NCI-H2227 treated with DMSO at 0.1 percent for 48 hours (cell line): Measurements from ENCODE around the gene GAK.

Experiments
- DNase-seq: peaks from one replicate; lab custom pipeline; 2025; lab: John Stamatoyannopoulos, UW

The GAK gene

GRCh38 chr4:907691-908425 is 24.3 kb downstream of the GAK start:
- DNase-seq: no peak

- DNase-seq: no peak
These were observed 25.1 kb downstream of the GAK start for GRCh38 chr4:907103-907400.

GRCh38 chr4:906339-907102 is 25.6 kb downstream of the GAK start:
- no peak for DNase-seq

- DNase-seq: no peak
These were observed 26.4 kb downstream of the GAK start for GRCh38 chr4:905485-906338.

GRCh38 chr4:903066-904046 is 28.8 kb downstream of the GAK start:
- DNase-seq: no peak

GRCh38 chr4:901192-901910 is 30.8 kb downstream of the GAK start:
- no peak for DNase-seq

- no peak for DNase-seq
These were observed 31.4 kb downstream of the GAK start for GRCh38 chr4:900721-901120.

GRCh38 chr4:900073-900472 is 32.0 kb downstream of the GAK start:
- DNase-seq: no peak

- DNase-seq: no peak
These were observed 32.6 kb downstream of the GAK start for GRCh38 chr4:899556-899906.

- DNase-seq: no peak
These were observed 33.1 kb downstream of the GAK start for GRCh38 chr4:898869-899555.

GRCh38 chr4:898123-898522 is 34.0 kb downstream of the GAK start:
- DNase-seq: no peak

- no peak for DNase-seq
These were observed 35.5 kb downstream of the GAK start for GRCh38 chr4:896630-897029.

- no peak for DNase-seq
These were observed 35.9 kb downstream of the GAK start for GRCh38 chr4:896216-896615.

GRCh38 chr4:895596-895995 is 36.5 kb downstream of the GAK start:
- DNase-seq: no peak

- no peak for DNase-seq
These were observed 38.0 kb downstream of the GAK start for GRCh38 chr4:893995-894705.

- DNase-seq: no peak
These were observed 38.7 kb downstream of the GAK start for GRCh38 chr4:893276-893994.

- DNase-seq: no peak
These were observed 39.3 kb downstream of the GAK start for GRCh38 chr4:892780-893179.

GRCh38 chr4:891747-892146 is 40.4 kb downstream of the GAK start:
- no peak for DNase-seq

- DNase-seq: no peak
These were observed 42.0 kb downstream of the GAK start for GRCh38 chr4:890036-890695.
